Amniotic stem cell (primary cell): Measurements from ENCODE around the gene MTA3.
"Not testable (repeated sequence)": the region's sequence is repeated elsewhere in the genome, so short reads cannot be mapped to it uniquely, and the experiment has no call there.

Source experiments
- DNase-seq: peaks from one replicate; lab custom pipeline; 2025; lab: John Stamatoyannopoulos, UW

MTA3 gene

DNA sequence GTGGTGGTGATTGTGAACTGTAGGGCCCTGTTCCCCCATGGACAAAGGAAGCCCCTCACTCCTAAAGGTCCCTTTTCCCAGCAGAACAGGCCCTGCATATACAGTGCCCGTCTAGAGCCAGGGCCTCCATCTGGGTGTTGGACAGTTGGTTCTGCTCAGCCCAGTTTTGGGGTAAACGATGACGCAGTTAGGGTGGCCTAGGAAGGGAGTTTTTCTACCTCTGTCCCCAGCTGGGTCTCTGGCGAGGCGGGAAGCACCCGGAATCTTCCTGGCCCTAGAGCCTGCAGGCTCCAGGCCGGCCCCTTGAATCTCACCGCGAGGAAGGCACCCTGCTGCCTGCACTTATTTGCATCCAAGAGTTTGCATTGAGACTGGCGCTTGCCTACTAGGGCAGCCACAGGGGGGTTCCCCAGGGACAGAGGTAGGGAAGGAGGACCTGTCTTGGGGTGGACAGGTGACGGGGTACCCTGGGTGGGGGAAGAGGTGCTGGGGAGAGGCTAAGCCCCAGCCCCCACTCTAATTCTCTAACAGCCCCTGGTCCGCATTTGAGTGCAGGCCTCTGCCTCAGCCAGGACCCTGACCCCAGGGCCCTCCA lies 529 bp upstream of the MTA3 start:
- no peak for DNase-seq

DNA sequence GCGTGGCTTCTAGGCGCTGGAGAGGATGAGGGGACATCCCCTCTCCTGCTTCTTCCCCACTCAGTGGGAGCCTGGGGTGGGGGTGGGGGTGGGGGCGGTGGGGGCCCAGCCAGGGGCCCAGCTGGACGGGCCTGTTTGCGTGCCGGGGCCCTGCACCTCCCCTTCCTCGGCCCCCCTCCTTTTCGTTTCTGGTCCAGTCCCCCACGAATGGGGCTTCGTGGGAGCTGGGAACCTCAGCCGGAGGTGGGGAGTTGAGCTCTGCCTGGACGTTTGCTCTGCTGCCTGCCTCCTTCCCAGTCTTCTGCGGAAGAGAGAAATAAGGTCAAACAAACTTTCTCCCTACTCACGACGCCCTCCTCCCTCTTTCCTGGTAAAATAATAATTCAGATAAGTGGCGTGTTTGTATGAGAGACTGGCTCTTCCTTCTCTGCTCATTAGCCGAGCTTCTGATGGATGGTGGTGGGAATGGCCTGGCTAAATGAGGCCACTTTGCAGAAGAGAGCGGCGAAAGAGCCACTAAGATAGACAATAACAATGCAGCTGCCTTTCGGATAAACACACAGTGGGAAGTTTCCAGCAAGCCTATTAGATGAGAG lies 782 bp downstream of the MTA3 start:
- DNase-seq = no peak

DNA sequence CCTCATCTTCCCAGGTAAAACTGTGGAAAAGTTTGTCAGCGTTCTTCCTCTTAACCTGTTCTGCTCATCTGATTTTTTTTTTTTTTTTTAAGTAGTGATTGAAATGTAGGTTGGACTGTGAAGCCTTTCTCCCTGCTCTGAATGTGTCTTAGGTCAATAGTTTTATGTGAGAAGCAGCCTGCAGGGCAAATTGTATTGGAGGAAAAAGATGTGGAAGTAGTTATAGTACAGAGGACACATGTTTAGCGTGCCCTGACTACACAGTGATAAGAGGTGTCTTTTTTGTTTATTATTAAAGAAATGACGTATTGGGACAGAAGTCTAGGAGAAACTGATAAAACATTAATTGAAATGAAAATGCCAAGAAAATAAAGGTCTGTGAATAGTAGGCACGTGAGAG lies 1.5 kb downstream of the MTA3 start:
- DNase-seq = no peak

DNA sequence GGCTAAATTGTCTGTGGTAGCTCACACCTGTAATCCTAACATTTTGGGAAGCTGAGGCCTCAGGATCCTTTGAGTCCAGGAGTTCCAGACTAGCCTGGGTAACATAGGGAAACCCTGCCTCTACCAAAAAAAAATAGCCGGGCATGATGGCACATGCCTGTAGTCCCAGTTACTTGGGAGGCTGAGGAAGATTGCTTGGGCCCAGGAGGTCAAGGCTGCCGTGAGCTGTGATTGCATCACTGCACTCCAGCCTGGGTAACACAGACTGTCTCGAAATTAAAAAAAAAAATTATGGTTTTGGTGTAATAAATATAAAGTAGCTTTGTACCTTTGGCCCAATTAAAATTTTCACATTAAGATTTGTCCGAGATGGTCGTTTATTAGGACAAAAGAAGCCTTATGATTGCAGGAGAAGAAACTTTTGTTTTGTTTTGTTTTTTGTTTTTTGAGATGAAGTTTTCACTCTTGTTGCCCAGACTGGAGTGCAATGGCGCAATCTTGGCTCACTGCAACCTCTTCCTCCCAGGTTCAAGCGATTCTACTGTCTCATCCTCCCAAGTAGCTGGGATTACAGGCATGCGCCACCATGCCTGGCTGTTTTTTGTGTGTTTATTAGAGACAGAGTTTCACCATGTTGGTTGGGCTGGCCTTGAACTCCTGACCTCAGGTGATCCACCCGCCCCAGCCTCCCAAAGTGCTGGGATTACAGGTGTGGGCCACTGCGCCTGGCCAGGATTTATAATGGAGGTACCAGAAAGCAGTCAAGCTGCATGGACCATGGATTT lies 4.1 kb downstream of the MTA3 start:
- no peak for DNase-seq

DNA sequence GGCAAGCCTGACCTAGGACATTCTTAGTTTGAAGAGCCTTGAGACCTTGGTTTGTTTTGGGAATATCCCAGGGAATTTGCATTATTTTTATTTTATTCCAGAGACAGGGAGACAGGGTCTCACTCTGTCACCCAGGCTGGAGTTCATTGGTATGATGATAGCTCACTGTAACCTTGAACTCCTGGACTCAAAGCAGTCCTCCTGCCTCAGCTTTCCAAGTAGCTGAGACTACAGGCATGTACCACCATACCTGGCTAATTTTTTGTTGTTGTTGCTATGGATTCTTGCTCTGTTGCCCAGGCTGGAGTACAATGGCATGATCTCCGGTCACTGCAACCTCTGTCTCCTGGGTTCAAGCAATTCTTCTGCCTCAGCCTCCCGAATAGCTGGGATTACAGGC lies 4.8 kb downstream of the MTA3 start:
- no peak for DNase-seq

DNA sequence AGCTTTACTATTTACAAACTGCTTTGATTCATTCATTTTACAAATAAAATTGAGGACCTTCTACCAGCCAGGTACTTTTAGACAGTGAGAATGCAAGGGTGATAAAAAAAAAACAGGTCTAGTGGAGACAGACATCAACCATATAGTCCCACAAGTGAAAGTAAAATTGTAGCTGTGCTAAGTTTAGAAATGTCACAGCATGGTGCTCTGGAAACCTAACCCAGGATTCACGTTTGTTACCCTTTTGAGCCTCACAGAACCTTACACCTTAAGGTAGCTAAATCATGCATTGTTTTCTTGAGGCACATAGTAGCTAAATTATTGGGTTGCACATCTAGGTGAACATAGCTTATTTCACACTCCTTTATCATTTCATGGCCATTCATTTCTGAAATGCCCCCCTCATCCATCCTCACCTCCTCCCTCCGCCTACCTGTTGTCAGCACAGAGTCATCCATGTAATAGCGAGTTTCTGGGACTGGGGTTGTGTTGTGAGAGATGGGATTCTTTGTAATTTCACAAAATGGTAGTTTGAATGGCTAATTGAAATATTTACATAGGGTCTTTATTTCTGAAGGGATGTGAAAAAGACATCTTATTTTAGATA lies 7.1 kb downstream of the MTA3 start:
- DNase-seq = no peak

DNA sequence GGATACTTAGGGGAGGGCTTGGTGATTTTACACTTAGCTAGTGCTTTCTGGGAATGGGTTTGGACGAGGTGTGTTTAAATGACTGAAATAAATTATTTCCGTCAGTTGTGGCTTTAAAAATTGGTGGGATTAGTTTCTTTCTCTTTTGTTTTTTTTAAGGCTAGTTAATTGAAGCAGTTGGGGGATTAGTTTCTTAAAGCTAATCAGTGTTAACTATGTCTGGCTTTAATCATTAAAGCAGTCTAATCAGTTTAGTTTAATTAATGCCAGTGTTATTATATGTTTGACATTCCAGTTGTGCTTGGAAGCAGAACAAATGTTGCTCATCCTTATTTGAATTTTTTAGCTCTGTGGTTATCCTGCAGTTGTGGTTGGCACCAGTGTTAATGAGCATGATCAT lies 10.2 kb downstream of the MTA3 start:
- DNase-seq = no peak

DNA sequence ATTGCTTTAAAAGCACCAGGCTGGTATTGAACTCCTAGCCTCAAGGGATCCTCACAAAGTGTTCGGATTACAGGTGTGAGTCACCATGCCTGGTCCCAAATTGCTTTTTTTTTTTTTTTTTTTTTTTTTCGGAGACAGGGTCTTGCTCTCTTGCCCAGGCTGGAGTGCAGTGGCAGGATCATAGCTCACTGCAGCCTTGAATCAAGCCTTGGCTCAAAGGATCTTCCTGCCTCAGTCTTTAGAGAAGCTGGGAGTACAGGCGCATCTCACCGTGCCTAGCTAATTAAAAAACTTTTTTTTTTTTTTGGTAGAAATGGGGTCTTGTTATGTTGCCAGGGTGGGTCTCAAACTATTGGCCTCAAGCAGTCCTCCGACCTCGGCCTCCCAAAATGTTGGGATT lies 12.8 kb downstream of the MTA3 start:
- DNase-seq = no peak

DNA sequence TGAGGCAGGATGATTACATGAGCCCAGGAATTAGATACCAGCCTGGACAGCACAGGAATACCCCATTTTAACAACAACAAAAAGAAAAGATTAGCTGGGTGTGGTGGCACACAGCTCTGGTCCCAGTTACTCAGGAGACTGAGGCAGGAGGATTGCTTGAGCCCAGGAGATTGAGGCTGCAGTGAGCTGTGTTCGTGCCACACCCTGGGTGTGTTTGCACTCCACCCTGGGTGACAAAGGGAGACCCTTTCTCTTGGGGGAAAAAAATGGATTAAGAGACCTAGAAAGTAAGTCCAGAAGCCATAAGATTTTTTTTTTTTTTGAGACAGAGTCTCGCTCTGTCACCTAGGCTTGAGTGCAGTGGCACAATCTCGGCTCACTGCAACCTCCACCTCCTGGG lies 16.2 kb downstream of the MTA3 start:
- not testable (repeated sequence) for DNase-seq

DNA sequence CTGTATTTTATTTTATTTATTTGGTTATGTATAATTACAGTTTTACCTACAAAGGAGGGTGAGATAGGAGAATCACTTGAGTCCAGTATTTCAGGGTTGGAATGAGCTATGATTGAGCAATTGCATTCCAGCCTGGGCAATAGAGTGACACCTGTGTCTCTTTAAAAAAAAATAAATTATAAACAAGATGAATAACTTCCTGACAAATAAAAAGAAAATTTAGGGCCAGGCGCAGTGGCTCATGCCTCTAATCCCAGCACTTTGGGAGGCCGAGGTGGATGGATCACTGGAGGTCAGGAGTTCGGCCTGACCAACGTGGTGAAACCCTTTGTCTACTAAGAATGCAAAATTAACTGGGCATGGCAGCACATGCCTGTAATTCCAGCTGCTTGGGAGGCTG lies 17.3 kb downstream of the MTA3 start:
- DNase-seq = no peak

DNA sequence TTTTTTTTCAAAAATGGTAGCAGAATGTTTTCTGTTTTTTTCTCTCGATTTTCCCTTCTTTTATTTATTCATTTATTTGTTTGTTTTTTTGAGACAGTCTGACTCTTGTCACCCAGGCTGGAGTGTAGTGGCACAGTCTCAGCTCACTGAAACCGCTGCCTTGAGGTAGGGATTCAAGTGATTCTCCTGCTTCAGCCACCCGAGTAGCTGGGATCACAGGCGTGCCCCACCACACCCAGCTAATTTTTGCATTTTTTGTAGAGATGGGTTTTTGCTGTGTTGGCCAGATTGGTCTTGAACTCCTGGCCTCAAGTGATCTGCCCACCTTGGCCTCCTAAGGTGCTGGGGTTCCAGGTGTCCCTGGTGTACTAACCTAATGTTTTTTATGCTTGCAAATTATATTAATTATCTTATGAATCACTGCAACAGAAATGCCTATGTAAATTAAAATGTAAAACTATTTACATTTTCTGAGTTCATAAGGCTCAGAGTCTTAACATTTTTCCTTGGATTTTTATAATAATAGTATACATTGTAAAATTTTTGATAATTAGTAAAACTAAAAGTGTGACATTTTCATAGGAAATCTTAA lies 19.2 kb downstream of the MTA3 start:
- no peak for DNase-seq

DNA sequence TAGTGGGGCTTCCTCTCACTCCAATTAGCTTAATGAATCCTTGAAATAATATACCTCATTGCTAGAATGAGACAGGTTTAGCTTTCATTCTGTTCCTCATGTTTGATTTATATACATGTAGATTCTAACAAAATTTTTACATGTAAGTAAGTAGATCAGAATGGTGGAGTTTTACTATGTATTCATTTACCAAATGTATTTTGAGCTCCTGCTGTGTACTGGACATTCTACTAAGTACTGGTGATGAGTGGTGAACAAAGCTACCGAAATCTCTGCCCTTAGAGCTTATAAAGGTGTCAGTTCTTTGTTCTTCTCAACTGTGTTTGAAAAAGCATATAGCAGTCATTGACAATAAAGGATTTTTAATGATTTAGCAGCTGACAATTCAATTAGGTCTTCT lies 19.7 kb downstream of the MTA3 start:
- no peak for DNase-seq

DNA sequence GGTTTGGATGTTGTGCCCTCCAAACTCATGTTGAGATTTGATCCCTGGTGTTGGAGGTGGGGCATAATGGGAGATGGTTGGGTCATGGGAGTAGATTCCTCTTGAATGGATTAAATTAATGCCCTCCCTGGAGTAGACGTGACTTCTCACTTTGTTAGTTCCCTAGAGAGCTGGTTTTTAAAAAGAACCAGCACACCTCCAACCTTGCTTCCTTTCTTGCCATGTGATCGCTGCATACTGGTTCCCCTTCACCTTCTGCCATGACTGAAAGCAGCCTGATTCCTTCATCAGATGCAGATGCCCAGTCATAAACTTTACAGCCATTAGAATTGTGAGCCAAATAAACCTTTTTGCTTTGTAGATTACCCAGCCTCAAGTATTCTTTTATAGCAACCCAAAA lies 21.7 kb downstream of the MTA3 start:
- no peak for DNase-seq

DNA sequence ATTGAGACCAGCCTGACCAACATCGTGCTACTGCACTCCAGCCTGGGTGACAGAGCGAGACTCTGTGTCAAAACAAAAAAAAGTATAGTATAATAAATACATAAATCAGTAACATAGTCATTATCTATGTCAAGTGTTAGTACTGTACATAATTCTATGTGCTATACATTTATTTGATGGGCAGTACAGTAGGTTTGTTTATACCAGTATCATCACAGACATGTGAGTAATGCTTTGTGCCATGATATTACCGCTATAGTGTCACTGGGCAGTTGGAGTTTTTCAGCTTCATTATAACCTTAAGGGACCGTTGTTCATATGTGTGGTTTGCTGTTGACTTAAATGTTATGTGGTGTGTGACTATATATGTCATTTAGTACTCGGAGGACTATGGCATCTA lies 24.9 kb downstream of the MTA3 start:
- DNase-seq = no peak

DNA sequence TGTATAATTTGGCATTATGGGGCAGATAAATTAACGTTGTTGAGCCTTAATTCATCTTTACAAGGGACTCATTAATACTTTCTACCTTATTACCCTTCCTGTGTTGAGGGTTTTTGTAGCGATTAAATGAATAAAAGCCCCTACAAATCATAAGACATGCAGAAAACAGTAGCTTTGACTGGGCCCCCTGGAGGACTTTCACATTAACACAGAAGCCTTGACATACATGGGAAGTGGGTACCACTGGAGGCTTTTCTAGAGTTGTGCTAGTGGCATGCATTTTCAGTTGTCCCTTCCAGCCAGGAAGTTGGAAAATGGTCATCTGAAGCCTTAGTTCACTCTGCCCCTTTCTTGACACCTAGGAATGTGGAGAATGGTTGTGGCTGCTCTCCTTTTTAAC lies 30.2 kb downstream of the MTA3 start:
- no peak for DNase-seq

DNA sequence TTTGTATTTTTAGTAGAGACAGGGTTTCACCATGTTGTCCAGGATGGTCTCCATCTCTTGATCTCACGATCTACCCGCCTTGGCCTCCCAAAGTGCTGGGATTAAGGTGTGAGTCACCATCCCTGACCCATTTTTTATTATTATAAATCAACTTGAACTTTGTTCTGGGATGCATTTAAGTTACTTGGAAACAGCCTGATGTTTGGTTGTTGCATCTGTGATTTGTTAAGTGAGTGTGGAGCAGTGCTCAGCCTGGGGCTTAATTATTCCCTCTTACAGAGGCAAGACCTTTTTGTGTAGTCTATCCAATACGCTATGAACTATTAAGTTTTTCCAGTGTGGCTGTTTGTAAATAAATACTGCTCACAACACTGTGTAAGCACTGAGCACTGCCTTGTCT lies 32.6 kb downstream of the MTA3 start:
- no peak for DNase-seq

DNA sequence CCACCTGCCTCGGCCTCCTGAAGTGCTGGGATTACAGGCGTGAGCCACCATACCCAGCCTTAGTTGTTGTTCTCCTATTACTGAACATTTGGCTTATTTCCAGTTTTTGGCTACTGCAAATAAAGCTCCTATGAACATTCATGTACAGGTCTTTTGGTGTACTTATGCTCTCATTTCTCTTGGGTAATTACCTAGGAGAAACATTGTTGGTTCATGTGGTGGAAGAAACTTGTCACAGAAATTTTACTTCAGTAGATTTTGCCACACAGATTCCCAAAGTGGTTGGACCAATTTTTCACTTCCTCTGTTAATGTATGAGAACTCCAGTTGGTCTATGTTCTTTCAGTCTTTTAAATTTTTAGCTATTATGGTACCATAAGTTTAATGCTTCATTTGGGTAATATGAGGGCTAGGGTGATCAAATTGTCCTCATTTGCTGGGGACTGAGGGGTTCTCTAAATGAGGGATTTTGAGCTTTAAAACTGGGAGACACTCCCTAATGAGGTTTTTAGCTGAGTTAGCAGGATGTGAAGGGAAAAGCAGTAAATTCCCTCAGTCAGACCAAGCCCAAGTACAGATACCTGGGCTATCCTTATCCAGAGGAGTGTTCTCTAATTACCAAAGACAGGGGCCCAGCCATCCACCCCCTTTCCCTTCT lies 33.9 kb downstream of the MTA3 start:
- DNase-seq = no peak

DNA sequence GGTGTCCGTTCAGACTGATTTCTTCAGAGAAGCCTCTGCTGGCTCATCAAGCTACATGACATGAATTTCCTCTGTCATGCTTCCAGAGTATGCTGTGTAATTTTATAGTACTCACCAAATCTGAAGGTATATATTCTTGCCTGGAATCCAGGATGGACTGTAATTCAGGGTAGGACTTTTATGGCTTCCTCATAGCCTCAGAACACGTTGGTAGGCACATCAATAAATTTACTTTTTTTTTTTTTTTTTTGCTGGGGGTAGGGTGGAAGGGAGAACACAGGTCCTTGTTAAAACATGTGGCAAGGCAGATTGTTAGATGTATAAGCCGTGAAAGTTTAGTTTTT lies 34.4 kb downstream of the MTA3 start:
- no peak for DNase-seq

DNA sequence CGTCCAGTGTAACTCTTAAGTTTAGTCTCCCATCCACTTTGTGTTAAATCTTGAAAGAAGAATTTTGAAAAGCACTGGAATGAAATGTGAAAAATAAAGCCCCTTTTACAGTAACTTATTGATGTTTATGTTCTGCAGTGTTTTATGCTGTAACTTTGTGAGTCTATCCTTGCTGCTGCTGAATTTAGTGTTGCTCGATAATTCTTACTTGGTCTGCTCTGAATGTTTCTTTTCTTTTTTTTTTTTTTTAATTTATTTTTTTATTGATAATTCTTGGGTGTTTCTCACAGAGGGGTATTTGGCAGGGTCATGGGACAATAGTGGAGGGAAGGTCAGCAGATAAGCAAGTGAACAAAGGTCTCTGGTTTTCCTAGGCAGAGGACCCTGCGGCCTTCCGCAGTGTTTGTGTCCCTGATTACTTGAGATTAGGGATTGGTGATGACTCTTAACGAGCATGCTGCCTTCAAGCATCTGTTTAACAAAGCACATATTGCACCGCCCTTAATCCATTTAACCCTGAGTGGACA lies 36.0 kb downstream of the MTA3 start:
- not testable (repeated sequence) for DNase-seq

DNA sequence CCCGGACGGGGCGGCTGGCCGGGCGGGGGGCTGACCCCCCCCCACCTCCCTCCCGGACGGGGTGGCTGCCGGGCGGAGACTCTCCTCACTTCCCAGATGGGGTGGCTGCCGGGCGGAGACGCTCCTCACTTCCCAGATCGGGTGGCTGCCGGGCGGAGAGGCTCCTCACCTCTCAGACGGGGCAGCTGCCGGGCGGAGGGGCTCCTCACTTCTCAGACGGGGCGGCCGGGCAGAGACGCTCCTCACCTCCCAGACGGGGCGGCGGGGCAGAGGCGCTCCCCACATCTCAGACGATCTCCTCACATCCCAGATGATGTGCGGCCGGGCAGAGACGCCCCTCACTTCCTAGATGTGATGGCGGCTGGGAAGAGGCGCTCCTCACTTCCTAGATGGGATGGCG lies 37.7 kb downstream of the MTA3 start:
- DNase-seq = not testable (repeated sequence)

DNA sequence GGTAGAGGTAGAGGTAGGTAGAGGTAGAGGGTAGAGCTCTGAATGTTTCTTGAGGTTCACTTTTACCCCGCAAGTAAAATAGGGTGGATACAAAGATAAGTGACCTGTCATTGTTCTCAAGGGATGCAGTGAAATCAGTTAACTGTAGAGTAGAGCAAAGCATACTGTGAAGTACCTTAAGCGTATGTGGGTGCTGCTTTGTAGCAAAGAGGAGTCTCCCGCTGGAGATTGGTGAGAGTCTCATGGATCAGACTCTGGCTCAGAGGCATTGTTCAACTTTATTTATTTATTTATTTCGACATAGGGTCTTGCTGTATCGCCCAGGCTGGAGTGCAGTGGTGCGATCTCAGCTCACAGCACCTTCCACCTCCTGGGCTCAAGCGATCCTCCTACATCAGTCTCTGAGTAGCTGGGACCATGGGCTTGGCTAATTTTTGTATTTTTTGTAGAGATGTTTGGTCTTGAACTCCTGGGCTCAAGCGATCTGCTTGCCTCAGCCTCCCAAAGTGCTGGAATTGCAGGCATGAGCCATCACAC lies 38.7 kb downstream of the MTA3 start:
- no peak for DNase-seq
